Psoas muscle (tissue), 8 donors: ENCODE measurements around the gene IPO8. TPM values are rescaled to one million over a fixed set of nuclear protein-coding genes. Genes with fewer than 3 reads are reported as not detected.

Source experiments
- ATAC-seq, 4 donors: fragments of 200-7000 bp; cut with Tn5 transposase; one replicate each; pipeline ENCODE4 v1.9.1; 2020; ENCODE audit warnings: moderate library complexity in 3 of 4, mild to moderate bottlenecking in 2 of 4
- DNase-seq, 2 donors: peaks; one replicate each; pipeline ENCODE4 v3.0.0-alpha.2; 2020
- H3K27ac ChIP-seq: fragments of 200-600 bp; one replicate; pipeline ENCODE4 v1.8.0; 2022
- H3K27me3 ChIP-seq, 3 donors: fragments of 200-600 bp in 1 of 3; one replicate each; pipeline versions ENCODE4 v1.6.1 to v1.8.0; 2013 to 2022; ENCODE audit warnings: low read length in 2 of 3, mild to moderate bottlenecking in 2 of 3, moderate library complexity in 1 of 3; ENCODE audit not compliant: insufficient read depth in 3 of 3
- H3K36me3 ChIP-seq, 2 donors: fragments of 200-600 bp in 1 of 2; one replicate each; pipeline versions ENCODE4 v1.6.1 to v1.8.0; 2013 to 2022; ENCODE audit warnings: low read depth in 1 of 2, mild to moderate bottlenecking in 1 of 2, moderate library complexity in 1 of 2; ENCODE audit not compliant: insufficient read depth in 1 of 2
- H3K4me1 ChIP-seq: fragments of 200-600 bp; one replicate; pipeline ENCODE4 v1.8.0; 2022
- H3K4me3 ChIP-seq: fragments of 200-600 bp; one replicate; pipeline ENCODE4 v1.8.0; 2022; ENCODE audit warnings: mild to moderate bottlenecking
- H3K9me3 ChIP-seq: fragments of 200-600 bp; one replicate; pipeline ENCODE4 v1.8.0; 2022
- CTCF ChIP-seq: fragments of 200-600 bp; IDR thresholded peaks from one replicate; pipeline ENCODE4 v1.8.0; 2022; ENCODE audit warnings: antibody characterized with exemption
- WGBS, 3 donors: extraction: QIAGEN DNeasy Blood & Tissue Kit; methylation state at CpG; one replicate each; pipeline versions ENCODE4 v1.1.6 to v1.1.7; 2013; 5-methylcytosine and 5-hydroxymethylcytosine counted together
- intact Hi-C, 2 donors: fragments of 100-400 bp; cut with DNase I; formaldehyde crosslinking; loops; one replicate each; pipeline versions ENCODE4 v1.11.0 to v1.14.2; 2022
- polyA plus RNA-seq, 3 donors: library from polyadenylated mRNA; stranded (reverse); fragments of 200-250 nt; gene quantifications; one replicate each; pipeline ENCODE4 v1.2.3, GENCODE V29; 2013
- total RNA-seq, 4 donors: library from RNA; stranded (reverse); fragmentation: NEBNext Ultra II Directional in 2 of 4; extraction: Animal tissue kit (Norgen Biotek cat#: 25700) in 2 of 4; gene quantifications; one replicate each; pipeline versions ENCODE4 v1.2.1 to v1.2.4, GENCODE V29; 2021 to 2023
- donor health status: healthy with polysubstance abuse.
- donor health status: DM: no; HTN: no; CAD: no; lungs with moderate emphysema.
- donor health status: Bipolar disorder and iron deficiency.
- donor health status: healthy.
- donor health status: DM: yes; HTN: yes; CAD: no.
- donor health status: DM: no; HTN: no; CAD: no.
- donor health status: DM: no; HTN: no; CAD: no.
- donor health status: DM: yes; HTN: yes; CAD: no.

IPO8 gene
- total and polyA plus RNA-seq, 7 donors, result 9.8 to 37.2 (median 22.8) TPM

- H3K36me3 ChIP-seq, result peaks cover 0 to 79% of the 10 kb centered on the region in 2 donors
- H3K9me3 ChIP-seq, result no peaks in the 10 kb centered on the region
- WGBS, 3 donors, result 92 to 100% (median 95%) methylated on average over 1 of the region's 1 CpG
- DNase-seq (no peak), ATAC-seq (no peak)
- no peaks in the 10 kb centered on the region for H3K27me3 ChIP-seq
- no peaks in the 10 kb centered on the region for H3K4me1 ChIP-seq
- no peak for TF ChIP-seq CTCF
- no peak overlapping the region for H3K4me3 ChIP-seq
- no peak overlapping the region for H3K27ac ChIP-seq
- intact Hi-C loops, result no loop called here
These were observed 43.5 kb downstream of the IPO8 start for GRCh38 chr12:30652034-30652696.

GRCh38 chr12:30646821-30647220, 48.8 kb downstream of the IPO8 start:
- H3K4me3 ChIP-seq, result no peak overlapping the region
- no peak overlapping the region for H3K27ac ChIP-seq
- ATAC-seq (no peak), DNase-seq (no peak)
- peaks cover 0 to 40% of the 10 kb centered on the region in 2 donors for H3K36me3 ChIP-seq
- no peak for TF ChIP-seq CTCF
- H3K9me3 ChIP-seq, result no peaks in the 10 kb centered on the region
- intact Hi-C loops, result no loop called here
- WGBS, 3 donors, result 47 to 65% (median 56%) methylated on average over 4 of the region's 4 CpGs
- H3K27me3 ChIP-seq, result no peaks in the 10 kb centered on the region
- no peaks in the 10 kb centered on the region for H3K4me1 ChIP-seq

- no peak for TF ChIP-seq CTCF
- peaks cover 2 to 22% of the 10 kb centered on the region in 2 donors for H3K36me3 ChIP-seq
- H3K27ac ChIP-seq, result no peak overlapping the region
- no peaks in the 10 kb centered on the region for H3K4me1 ChIP-seq
- H3K9me3 ChIP-seq, result no peaks in the 10 kb centered on the region
- 93 to 98% (median 95%) methylated on average over 4 of the region's 4 CpGs for WGBS, 3 donors
- DNase-seq (no peak), ATAC-seq (no peak)
- no peak overlapping the region for H3K4me3 ChIP-seq
- no peaks in the 10 kb centered on the region for H3K27me3 ChIP-seq
- intact Hi-C loops, result no loop called here
These were observed 52.3 kb downstream of the IPO8 start for GRCh38 chr12:30643366-30643765.

GRCh38 chr12:30640392-30640791, 55.3 kb downstream of the IPO8 start:
- Histone ChIP-seq H3K27me3 (no peaks in the 10 kb centered on the region), H3K4me3 (no peak overlapping the region), H3K27ac (no peak overlapping the region), H3K4me1 (no peaks in the 10 kb centered on the region), H3K36me3 (peaks cover 2 to 38% of the 10 kb centered on the region in 2 donors), H3K9me3 (no peaks in the 10 kb centered on the region)
- no peak for TF ChIP-seq CTCF
- DNase-seq (no peak), ATAC-seq (no peak)
- 90 to 93% (median 91%) methylated on average over 2 of the region's 2 CpGs for WGBS, 3 donors
- intact Hi-C loops, result no loop called here

- Histone ChIP-seq H3K36me3 (peaks cover 10 to 79% of the 10 kb centered on the region in 2 donors), H3K27me3 (no peaks in the 10 kb centered on the region), H3K9me3 (no peaks in the 10 kb centered on the region), H3K4me3 (no peak overlapping the region), H3K27ac (no peak overlapping the region), H3K4me1 (no peaks in the 10 kb centered on the region)
- WGBS, 3 donors, result 86 to 93% (median 88%) methylated on average over 2 of the region's 2 CpGs
- no peak for TF ChIP-seq CTCF
- ATAC-seq (no peak), DNase-seq (no peak)
- intact Hi-C loops, result no loop called here
These were observed 60.3 kb downstream of the IPO8 start for GRCh38 chr12:30635385-30635784.
